Measurements from ENCODE around the gene FHOD3.
"Not testable (repeated sequence)": the region's sequence is repeated elsewhere in the genome, so short reads cannot be mapped to it uniquely, and the experiment has no call there.

FHOD3 gene

GRCh38 chr18:36752929-36753865, 455.7 kb downstream of the FHOD3 start:
- no peak for DNase-seq (ENCODE audit: low read depth in 2 of 2)

DNA sequence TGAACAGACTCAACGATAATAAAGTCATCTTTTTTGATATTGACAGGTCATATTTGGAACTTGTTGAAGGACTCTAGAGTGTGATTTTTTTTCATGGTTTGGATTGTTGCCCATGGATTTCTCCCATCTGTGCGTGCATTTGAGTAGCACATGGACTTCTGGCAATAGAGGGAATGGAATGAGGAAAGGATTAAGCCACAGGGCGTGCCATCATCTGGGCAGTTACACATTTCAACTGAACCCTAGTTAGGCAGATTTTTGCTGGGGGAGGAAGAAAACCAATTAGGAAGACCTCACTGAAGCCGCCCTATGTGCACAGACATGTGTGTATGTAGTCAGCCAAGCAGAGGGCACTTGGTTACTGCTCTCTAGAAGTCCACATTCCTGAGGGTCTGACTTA, 458.7 kb downstream of the FHOD3 start:
- DNase-seq (ENCODE audit: low read depth in 2 of 2) = no peak

DNA sequence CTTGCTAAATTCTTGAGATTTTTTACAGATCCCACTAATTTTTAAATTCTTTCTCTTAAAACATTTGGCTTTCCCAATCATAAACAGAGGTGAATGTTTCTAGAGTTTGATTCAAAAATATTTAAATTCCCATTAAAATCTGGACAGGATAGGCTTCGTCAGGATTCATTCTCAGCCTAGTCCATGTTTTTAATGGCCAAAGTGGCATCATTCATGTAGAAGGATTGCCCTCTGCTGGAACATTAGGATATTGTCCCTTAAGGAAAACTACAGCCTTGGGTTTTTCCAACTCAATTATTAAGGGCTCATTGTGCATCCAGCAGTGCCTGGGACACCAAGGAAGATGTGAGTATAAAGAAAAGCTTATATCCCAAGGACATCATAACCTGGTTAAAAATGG, 459.6 kb downstream of the FHOD3 start:
- no peak for DNase-seq (ENCODE audit: low read depth in 2 of 2)

DNA sequence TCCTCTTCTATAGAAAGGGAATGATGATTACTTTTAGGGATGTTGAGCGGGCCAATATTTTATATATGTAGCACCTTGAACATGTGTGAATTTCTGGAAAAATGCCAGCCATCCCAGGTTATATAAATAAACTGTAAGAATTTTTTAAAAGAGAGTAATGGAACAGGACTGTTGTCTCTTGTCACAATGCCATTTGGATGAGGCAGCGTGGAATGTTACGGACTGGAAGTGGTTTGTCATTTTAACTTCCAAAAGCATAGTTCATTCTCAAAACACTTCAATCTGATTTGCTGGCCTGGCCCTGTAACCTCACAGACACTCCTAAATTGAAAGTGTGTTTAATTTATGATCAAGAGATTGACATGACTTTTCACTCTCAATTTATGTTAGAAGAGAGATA, 460.5 kb downstream of the FHOD3 start:
- no peak for DNase-seq (ENCODE audit: low read depth in 2 of 2)

DNA sequence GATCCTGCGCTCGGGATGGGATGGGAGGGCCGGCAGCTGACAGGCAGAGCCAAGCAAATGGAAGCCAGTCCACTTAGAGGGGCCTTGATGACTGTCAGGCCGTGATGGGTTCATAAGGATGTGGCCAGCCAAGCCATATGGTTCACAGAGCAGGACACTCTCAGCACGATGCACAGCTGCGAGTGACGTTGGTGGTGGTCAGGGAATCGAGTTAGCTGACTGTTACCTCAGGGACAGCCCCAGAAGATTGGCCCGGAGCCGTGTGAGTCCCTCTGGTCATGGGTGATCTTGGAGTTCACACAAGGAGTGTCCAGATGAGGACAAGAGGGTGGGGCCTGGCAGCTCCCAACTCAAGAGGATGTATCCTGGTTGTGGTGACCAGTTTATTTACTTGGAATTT, 461.1 kb downstream of the FHOD3 start:
- DNase-seq (ENCODE audit: low read depth in 2 of 2) = no peak

GRCh38 chr18:36759167-36759776, 461.8 kb downstream of the FHOD3 start:
- DNase-seq (ENCODE audit: low read depth in 2 of 2) = no peak

DNA sequence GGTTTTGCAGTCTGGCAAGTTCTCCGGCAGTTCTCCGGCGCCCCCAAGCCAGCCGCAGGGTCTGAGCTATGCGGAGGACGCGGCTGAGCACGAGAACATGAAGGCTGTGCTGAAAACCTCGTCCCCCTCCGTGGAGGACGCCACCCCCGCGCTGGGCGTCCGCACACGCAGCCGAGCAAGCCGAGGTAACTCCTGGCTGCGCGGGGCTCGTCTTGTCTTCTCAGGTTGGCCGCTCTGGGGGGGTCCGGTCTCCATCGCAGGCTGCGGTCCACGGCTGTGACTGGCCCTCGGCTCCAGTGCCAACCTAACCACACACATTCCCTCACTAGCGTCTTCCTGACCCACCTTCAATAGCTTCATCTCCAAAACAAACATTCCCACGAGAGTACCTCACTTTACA, 463.1 kb downstream of the FHOD3 start:
- no peak for DNase-seq (ENCODE audit: low read depth in 2 of 2)

DNA sequence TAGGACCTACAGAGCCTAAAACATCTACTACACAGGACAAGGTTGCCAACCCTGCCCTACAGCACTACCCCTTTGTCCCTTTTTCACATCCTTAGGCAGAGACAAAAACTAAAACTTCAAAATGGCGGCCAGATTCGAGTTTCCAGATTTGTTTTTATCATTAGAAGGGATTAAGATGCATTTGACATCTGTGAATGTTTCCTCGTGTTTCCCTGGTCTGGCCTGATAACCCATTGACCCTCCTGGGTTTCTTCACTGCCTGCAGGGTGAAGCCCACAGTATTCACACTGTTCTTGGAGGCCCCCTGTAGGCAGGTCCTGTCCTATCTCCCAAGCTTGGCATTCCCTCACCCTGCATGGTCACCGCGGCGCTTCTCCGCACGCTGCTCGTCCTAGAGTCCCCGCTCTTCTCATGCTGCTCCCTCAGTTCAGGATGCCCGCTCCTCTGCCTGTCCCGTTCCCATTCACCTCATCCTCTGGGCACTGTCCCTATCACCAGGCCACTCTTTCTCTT, 463.7 kb downstream of the FHOD3 start:
- DNase-seq (ENCODE audit: low read depth in 2 of 2) = no peak

GRCh38 chr18:36762074-36762473, 464.6 kb downstream of the FHOD3 start:
- DNase-seq (ENCODE audit: low read depth in 2 of 2) = no peak

DNA sequence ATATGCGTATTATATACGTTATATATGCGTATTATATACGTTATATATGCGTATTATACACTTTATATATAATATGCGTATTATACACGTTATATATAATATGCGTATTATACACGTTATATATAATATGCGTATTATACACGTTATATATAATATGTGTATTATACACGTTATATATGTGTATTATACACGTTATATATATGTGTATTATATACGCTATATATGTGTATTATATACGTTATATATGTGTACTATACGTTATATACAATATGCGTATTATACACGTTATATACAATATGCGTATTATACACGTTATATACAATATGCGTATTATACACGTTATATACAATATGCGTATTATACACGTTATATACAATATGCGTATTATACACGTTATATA, 465.5 kb downstream of the FHOD3 start:
- not testable (repeated sequence) for DNase-seq (ENCODE audit: low read depth in 2 of 2)

GRCh38 chr18:36766836-36767235, 469.3 kb downstream of the FHOD3 start:
- DNase-seq (ENCODE audit: low read depth in 2 of 2) = no peak

DNA sequence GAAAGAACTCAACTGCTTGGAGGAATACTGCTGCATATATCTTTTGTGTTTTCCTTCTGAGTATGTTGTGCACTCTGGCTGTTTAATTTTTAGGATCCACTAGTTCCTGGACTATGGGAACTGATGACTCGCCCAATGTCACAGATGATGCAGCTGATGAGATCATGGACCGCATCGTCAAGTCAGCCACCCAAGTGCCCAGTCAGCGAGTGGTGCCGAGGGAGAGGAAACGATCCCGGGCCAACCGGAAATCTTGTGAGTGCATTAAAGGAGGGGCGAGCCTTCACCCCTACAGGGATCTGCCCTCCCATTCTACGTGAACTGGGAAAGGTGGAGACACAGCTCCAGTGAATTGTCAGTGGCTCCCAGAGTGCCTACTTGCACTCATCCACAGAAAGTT, 471.7 kb downstream of the FHOD3 start:
- DNase-seq (ENCODE audit: low read depth in 2 of 2) = no peak

- no peak for DNase-seq (ENCODE audit: low read depth in 2 of 2)
These were observed 472.2 kb downstream of the FHOD3 start for GRCh38 chr18:36769611-36770314.

GRCh38 chr18:36770315-36770946, 472.9 kb downstream of the FHOD3 start:
- no peak for DNase-seq (ENCODE audit: low read depth in 2 of 2)

DNA sequence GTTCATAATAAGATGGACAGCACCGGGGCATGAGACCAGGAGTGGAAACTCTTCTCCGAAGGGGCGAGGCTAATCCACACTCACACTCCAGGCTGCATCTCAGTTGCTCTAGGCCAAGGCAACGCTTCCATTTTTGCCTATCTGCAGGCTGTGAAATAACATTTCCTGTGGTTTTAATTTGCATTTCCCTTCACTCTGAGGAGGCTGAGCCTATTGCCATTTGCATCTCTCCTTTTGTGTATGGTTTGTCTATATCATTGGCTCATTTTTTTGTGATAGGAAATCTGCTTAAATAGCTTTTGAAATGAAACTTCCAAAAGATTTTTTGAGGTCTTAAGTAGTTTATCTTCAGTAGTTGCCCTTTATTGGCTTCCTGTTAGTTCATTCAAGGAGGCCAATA, 473.7 kb downstream of the FHOD3 start:
- DNase-seq (ENCODE audit: low read depth in 2 of 2) = no peak

GRCh38 chr18:36772241-36772723, 474.8 kb downstream of the FHOD3 start:
- no peak for DNase-seq (ENCODE audit: low read depth in 2 of 2)

- no peak for DNase-seq (ENCODE audit: low read depth in 2 of 2)
These were observed 477.9 kb downstream of the FHOD3 start for GRCh38 chr18:36775396-36775795.

- DNase-seq (ENCODE audit: low read depth in 2 of 2) = no peak
These were observed 479.1 kb downstream of the FHOD3 start for GRCh38 chr18:36776650-36777049.

GRCh38 chr18:36777566-36777965, 480.1 kb downstream of the FHOD3 start:
- DNase-seq (ENCODE audit: low read depth in 2 of 2) = no peak

- DNase-seq (ENCODE audit: low read depth in 2 of 2) = no peak
These were observed 483.2 kb downstream of the FHOD3 start for GRCh38 chr18:36780748-36781147.

DNA sequence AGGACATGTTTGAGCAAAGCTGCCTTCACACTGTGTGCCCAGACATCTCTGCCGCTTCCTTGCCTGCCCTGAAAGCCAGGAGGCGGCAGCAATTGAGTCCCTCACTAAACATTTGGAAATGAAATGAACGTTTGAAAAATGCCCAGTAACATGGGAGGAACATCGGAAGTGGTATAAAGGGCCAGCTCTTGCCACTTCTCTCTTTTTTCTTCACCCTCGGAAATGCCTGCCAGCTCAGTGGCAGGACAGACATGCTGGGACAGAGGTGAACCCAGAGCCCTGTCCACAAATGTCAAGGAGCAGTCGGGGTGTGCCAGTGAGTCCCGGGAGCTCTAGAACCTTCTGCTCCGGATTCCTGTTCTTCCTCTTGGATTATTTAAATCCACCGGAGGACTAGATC, 485.2 kb downstream of the FHOD3 start:
- DNase-seq (ENCODE audit: low read depth in 2 of 2) = no peak

DNA sequence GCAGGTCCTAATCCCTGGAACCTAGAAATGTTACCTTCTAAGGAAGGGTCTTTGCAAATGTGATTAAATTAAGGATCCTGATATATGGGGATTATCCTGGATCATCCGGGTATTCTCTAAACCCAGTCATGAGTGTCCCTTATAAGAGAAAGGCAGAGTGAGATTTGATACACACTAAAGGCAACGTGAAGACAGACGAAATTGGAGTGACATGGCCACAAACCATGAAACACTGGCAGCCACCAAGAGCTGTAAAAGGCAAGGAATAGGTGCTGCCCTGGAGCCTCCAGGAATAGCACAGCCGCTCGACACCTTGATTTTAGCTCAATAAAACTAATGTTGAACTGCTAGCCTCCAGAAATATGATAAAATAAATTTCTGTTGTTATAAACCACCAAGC, 486.3 kb downstream of the FHOD3 start:
- DNase-seq (ENCODE audit: low read depth in 2 of 2) = no peak
